ENCODE results near the gene LRRC72. TPM values are rescaled to one million over a fixed set of nuclear protein-coding genes. Genes with fewer than 3 reads are reported as not detected.
A peak's percentile ranks its signal among the peaks of the same experiment; 100 is the strongest.
"Not testable (repeated sequence)": the region's sequence is repeated elsewhere in the genome, so short reads cannot be mapped to it uniquely, and the experiment has no call there.

Gene LRRC72
- total RNA-seq (2014; rRNA removed; shearing (Covaris generic)), result not detected in 2 replicates
- polyA plus RNA-seq (2015; cell fraction: cytosol; rRNA removed), result not detected in 2 replicates
- not detected in 2 replicates for polyA plus RNA-seq (2015; cell fraction: nucleus; rRNA removed)

DNA sequence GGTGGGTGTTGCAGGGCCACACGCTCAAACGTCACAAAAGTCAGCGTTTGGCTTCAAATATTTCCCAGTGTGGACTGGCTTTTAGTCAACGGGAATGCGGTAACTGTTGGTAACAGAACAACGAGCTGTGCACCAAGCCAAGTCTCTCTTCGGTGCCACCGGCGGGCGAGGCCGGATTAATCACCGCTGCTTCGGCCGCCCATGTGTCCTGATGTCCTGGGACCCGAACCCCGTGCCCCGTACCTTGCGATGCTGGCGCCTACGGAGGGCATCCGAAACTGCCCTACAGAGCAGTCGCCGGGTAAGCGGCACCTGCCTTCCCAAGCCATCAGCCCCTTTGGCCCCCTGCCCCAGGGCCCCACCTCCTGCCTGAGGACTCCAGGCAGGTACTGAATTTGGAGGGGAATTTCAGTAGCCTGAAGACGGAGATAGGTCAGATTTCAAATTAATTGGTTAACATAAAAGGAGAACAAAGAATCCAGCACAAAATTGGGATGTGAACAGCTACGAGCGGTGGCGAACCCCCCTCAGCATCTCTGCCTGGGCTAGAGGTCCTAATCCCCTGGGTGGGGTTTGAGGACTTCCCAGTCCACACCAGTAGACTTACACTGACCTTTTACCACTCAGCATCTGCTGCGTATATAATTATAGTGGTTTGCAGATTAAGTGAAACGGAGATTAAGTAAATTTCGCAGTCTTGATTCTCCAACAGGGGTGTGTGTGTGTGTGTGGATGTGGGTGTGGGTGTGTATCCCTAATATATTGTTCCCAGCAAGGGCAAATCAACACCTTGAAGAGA, at the start of gene LRRC72:
TSS of gene LRRC72 (plus strand) at position 84 of the 799 bp plus-strand sequence. CDS start at position 212, 128 bp downstream.
- DNase-seq (ENCODE audit: low read depth, low spot score), result no peak
- in situ Hi-C loops (cut with HindIII; ENCODE audit: low pct_unique_long_range_greater_than_20kb, low sequenced_read_pairs), result no loop called here

DNA sequence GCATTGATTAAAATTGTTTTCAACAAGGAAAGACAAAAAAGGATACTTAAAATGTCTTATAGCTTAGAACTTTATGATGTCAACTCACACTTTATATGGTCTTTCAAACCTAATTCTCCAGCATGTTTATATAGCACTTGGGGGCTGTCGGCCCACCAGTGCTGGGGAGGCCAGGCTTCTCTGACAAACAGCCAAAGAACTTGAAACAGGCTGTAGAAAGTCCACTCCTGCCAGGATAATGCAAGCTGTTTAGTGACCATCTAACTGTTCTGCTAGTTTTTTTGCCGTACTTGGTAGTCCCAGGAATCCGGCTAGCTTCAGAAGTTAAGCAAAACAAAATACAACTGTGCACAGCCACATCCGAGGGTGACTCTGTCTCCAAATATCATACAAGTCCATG, 47.5 kb upstream of the LRRC72 start:
- in situ Hi-C loops (cut with HindIII; ENCODE audit: low pct_unique_long_range_greater_than_20kb, low sequenced_read_pairs), result no loop called here

DNA sequence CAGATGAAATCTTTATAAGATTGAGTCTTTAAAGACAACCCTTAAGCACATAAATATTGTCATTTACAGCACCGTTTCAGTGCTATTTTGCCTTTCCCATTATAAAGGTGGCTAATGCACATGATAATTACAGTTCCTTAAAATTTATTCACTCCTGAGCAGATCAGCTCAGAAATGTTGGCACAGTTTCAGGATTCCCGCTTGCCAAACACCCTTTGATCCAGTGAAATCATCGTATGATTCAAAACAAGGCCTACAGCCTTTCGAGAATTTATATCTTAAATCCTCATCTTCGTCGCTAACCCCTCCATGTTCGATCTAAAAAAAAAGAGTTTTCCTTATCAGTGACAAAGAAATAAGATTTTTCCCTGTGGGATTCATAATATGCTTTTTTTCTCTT, 47.0 kb upstream of the LRRC72 start:
- no peak for DNase-seq (ENCODE audit: low read depth, low spot score)
- in situ Hi-C loops (cut with HindIII; ENCODE audit: low pct_unique_long_range_greater_than_20kb, low sequenced_read_pairs), result no loop called here

More for the DNA sequence above, 47.5 kb upstream of the LRRC72 start:
- DNase-seq (ENCODE audit: low read depth, low spot score), result no peak

GRCh38 chr7:16484453-16485158, 42.0 kb upstream of the LRRC72 start:
- in situ Hi-C loops (cut with HindIII; ENCODE audit: low pct_unique_long_range_greater_than_20kb, low sequenced_read_pairs), result no loop called here
- DNase-seq (ENCODE audit: low read depth, low spot score), result peak; percentile 100

DNA sequence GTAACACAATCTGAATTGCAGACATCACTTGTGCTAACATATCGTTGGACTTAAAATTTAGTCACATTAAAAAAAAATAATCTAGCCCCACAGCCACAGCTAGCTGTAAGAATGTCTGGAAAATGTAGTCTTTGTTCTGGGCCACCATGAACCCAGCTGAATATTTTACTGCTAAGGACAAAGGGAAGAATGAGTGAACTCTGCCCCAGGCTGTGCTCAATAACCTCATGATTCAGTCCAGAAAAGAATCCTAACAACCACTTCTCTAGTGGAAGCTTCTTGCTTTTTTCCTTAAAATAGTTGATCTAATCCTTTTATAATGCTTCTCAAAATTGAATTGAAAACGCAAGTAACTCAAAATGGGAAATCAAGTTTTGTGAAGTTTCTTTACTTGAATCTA, 35.5 kb upstream of the LRRC72 start:
- peak; percentile 92 for DNase-seq (ENCODE audit: low read depth, low spot score)
- in situ Hi-C loops (cut with HindIII; ENCODE audit: low pct_unique_long_range_greater_than_20kb, low sequenced_read_pairs), result no loop called here

DNA sequence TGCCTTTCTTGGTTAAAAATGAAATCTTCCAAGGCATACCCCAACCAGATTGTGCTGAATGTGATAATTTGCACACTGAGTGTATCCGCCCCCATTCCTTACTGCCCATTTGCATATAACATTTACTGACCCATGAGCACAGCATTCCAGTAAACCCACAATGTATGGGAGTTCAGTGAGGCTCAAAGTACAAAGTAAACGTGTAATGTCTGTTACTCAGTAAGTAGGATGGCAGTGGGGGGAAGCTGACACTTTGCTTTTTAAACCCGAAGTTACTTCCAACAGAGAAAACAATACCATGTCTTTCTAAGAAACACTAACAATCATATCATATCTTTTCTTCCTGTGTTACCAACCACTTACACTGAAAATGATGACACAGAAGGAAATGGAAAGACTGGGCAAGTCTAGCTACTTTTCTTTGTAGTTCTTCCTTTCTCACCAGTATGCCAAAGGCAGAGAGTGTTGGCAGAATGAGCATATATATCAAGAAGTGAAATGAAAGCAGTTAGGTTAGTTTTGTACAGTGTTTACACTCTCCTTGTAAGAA, 34.0 kb upstream of the LRRC72 start:
- in situ Hi-C loops (cut with HindIII; ENCODE audit: low pct_unique_long_range_greater_than_20kb, low sequenced_read_pairs), result no loop called here
- peak; percentile 63 for DNase-seq (ENCODE audit: low read depth, low spot score)

DNA sequence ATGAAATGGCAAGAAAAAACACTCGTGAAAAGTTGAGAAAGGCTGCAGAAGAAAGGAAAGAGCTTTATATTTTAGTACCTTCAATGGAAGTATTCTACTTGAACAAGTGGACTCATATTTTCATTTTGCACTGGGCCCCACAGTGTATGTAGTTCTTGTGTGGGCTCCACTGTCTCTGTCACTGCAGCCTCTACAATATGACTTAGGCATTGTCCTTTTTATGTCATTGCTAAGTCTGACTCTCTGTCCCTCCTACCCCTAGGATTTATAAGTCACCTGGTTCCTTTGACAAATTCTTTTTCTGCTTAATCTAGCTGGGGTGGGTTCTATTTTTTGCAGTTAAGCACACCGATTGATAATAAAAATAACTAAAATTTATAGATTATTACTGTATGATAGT, 33.4 kb upstream of the LRRC72 start:
- in situ Hi-C loops (cut with HindIII; ENCODE audit: low pct_unique_long_range_greater_than_20kb, low sequenced_read_pairs), result no loop called here

GRCh38 chr7:16494551-16494950, 32.1 kb upstream of the LRRC72 start:
- no peak for DNase-seq (ENCODE audit: low read depth, low spot score)
- in situ Hi-C loops (cut with HindIII; ENCODE audit: low pct_unique_long_range_greater_than_20kb, low sequenced_read_pairs), result no loop called here

More for the DNA sequence above, 33.4 kb upstream of the LRRC72 start:
- DNase-seq (ENCODE audit: low read depth, low spot score), result no peak

- DNase-seq (ENCODE audit: low read depth, low spot score), result no peak
- in situ Hi-C loops (cut with HindIII; ENCODE audit: low pct_unique_long_range_greater_than_20kb, low sequenced_read_pairs), result no loop called here
Measured at GRCh38 chr7:16494955-16495719, 31.5 kb upstream of the LRRC72 start.

GRCh38 chr7:16498122-16498521, 28.5 kb upstream of the LRRC72 start:
- peak; percentile 84 for DNase-seq (ENCODE audit: low read depth, low spot score)
- in situ Hi-C loops (cut with HindIII; ENCODE audit: low pct_unique_long_range_greater_than_20kb, low sequenced_read_pairs), result no loop called here

GRCh38 chr7:16502303-16502702, 24.3 kb upstream of the LRRC72 start:
- in situ Hi-C loops (cut with HindIII; ENCODE audit: low pct_unique_long_range_greater_than_20kb, low sequenced_read_pairs), result no loop called here
- no peak for DNase-seq (ENCODE audit: low read depth, low spot score)

- in situ Hi-C loops (cut with HindIII; ENCODE audit: low pct_unique_long_range_greater_than_20kb, low sequenced_read_pairs), result no loop called here
- DNase-seq (ENCODE audit: low read depth, low spot score), result no peak
Measured at GRCh38 chr7:16504019-16504418, 22.6 kb upstream of the LRRC72 start.

GRCh38 chr7:16506422-16506821, 20.2 kb upstream of the LRRC72 start:
- DNase-seq (ENCODE audit: low read depth, low spot score); in situ Hi-C loops (cut with HindIII; ENCODE audit: low pct_unique_long_range_greater_than_20kb, low sequenced_read_pairs): not testable (repeated sequence)

- in situ Hi-C loops (cut with HindIII; ENCODE audit: low pct_unique_long_range_greater_than_20kb, low sequenced_read_pairs), result no loop called here
- peak; percentile 63 for DNase-seq (ENCODE audit: low read depth, low spot score)
Measured at GRCh38 chr7:16509829-16510228, 16.8 kb upstream of the LRRC72 start.

GRCh38 chr7:16511314-16511713, 15.3 kb upstream of the LRRC72 start:
- DNase-seq (ENCODE audit: low read depth, low spot score), result no peak
- in situ Hi-C loops (cut with HindIII; ENCODE audit: low pct_unique_long_range_greater_than_20kb, low sequenced_read_pairs), result no loop called here

GRCh38 chr7:16512097-16512496, 14.5 kb upstream of the LRRC72 start:
- no peak for DNase-seq (ENCODE audit: low read depth, low spot score)
- in situ Hi-C loops (cut with HindIII; ENCODE audit: low pct_unique_long_range_greater_than_20kb, low sequenced_read_pairs), result no loop called here

- DNase-seq (ENCODE audit: low read depth, low spot score), result no peak
- in situ Hi-C loops (cut with HindIII; ENCODE audit: low pct_unique_long_range_greater_than_20kb, low sequenced_read_pairs), result no loop called here
Measured at GRCh38 chr7:16514271-16514670, 12.4 kb upstream of the LRRC72 start.

GRCh38 chr7:16514729-16515128, 11.9 kb upstream of the LRRC72 start:
- in situ Hi-C loops (cut with HindIII; ENCODE audit: low pct_unique_long_range_greater_than_20kb, low sequenced_read_pairs), result no loop called here
- no peak for DNase-seq (ENCODE audit: low read depth, low spot score)

Data from SK-MEL-5 (cell line).